ENCODE data around the gene FTHL17.

The FTHL17 gene

GRCh38 chrX:31071725-31072124 lies at the start of gene FTHL17:
Gene FTHL17 (minus strand): TSS chrX:31072041. CDS start chrX:31071953, 88 bp downstream.
- no peak for DNase-seq

DNA sequence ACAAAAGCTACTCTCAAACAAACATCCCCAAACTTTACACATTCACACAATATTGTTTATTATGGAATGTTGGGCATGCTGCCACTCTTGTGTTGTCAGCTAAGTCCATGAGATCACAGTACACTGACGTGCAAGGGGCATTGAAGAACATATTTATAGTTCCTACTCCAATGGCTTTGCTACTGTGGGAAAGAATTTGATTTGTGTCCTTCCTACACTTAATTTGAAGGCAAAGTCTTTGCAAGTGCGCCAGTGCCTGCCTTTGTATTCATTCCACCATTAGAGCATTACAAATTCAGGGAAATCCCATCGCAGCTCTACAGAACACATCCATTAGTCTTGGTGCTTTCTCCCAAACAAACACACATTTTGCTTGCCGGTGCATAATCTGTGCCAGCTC lies 45.4 kb upstream of the FTHL17 start:
- DNase-seq: no peak

DNA sequence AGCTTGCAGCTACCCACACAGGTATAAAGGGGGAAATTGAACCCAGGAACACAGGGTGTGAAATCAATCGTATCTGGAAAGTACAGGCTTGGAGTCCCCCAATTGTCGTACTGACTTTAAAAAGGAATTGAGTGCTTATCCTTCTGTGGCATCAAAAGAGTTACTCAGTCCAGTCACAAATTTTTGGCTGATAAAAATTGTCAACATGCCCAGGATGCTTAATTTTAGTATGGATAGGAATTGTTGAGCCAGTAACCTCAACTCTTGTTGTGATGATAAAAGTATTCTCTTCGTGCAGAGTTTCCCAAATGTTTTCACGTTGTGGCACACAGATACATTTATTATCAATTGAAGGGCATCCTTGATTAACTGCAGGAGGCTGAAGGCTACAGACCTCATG lies 43.6 kb upstream of the FTHL17 start:
- no peak for DNase-seq

- no peak for DNase-seq
These were observed 43.0 kb upstream of the FTHL17 start for GRCh38 chrX:31114858-31115257.

- DNase-seq: no peak
These were observed 40.6 kb upstream of the FTHL17 start for GRCh38 chrX:31112226-31112999.

GRCh38 chrX:31110657-31111056 lies 38.8 kb upstream of the FTHL17 start:
- no peak for DNase-seq

GRCh38 chrX:31099536-31100090 lies 27.8 kb upstream of the FTHL17 start:
- DNase-seq: peak; percentile 0 to 20

DNA sequence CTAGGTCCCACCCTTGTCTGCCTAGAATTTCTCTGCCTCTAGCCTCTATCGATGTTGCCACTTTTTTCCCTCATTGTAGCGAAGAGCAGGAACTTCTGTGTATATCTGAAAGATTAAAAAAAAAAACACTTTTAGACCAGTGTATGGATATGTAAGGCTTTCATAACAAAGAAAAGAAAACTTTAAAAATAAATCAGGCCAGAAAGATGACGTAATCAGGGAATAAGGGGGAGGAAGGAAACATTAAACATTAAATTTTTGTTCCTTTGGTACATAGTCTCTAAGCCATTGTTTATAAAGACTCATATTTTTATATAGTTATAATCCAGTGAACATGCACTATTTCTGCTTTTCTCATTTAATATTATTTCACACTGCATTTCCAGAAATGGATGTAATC lies 26.2 kb upstream of the FTHL17 start:
- DNase-seq: no peak

- no peak for DNase-seq
These were observed 21.8 kb upstream of the FTHL17 start for GRCh38 chrX:31093639-31093975.

DNA sequence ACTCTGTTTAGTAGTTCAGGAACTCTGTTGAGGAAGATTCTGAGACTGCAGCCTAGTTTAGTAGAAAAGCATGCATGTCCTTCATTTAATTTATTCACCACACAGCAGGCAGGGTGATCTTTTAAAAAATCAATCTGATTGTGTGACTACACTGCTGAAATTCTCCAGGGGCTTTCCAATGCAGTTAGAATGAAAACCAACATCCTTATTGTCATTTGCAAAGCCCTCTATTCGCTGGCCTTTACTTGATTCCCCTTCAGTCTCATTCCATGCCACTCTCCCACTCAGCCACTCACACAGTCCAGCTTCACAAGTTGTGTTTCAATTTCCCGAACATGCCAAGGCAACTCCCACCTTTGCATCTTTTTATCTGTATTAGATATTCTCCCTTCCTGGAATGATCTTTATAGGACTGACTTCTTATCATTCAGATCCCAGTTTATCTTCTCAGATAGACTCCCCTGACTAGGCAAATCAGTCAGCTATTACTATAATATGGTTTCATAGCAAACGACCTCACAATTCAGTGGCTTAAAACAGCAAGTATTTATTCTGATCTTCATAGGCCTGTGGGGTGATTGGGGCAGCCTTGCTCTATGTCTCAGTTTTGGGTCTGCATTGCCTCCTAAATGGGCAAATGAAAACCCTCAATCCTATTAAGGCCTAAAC lies 21.3 kb upstream of the FTHL17 start:
- no peak for DNase-seq

- no peak for DNase-seq
These were observed 20.6 kb upstream of the FTHL17 start for GRCh38 chrX:31092476-31092875.

DNA sequence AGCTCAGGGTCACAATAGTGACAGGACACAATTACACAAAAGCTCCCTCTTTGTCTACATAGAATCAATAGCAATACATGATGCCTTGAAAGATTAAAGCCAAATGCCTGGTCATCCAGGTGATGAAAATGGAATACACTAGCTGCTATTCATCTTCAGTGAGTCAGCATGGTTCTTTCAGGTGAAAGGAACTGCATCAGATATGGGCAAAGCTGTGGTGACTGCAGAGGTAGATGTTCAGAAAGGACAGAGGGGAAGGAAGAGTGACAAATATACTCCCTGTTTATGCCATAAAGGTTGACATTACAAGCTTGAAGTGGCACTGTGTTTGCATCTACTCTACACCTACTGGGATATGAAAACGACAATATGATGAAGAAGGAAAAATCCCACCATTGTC lies 20.0 kb upstream of the FTHL17 start:
- DNase-seq: no peak

GRCh38 chrX:31074522-31074921 lies 2.7 kb upstream of the FTHL17 start:
- no peak for DNase-seq

DNA sequence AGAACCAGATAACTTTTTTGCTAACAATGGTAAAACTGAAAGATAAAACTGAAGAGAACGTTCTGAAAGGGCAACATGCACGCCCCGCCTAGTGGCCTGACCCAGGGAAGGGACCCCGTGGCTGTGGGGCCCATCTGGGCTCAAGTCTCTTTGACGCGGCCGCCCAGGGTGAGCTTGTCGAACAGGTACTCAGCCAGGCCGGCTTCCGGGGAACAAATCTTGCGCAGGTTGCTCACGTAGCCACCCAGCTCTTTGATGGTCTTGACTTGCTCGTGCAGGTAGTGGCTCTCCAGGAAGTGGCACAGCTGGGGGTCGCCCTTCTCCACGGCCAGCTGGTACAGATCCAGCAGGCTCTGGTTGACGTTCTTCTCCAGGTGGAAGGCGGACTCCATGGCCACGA lies 579 bp downstream of the FTHL17 start:
- DNase-seq: no peak

DNA sequence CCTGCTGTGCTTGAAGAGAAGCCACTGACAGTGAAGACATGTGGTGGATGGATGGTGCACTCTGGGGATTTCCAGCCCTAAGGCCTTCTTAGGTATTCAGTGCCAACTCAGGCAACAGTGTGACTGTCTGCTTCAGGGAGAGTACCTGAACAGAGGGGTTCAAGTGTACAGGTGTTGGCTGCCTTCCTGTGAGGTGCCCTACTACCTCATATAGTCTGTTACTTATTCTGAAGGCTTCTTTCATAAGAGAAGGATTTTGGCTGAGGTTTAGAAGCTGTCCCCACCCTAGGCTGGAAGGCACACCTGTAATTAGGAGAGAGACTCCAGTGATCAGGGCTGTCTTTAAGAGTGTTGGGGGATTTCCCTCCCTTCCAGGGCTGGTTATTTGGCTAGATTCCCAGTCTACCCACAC lies 1.8 kb downstream of the FTHL17 start:
- DNase-seq: no peak

DNA sequence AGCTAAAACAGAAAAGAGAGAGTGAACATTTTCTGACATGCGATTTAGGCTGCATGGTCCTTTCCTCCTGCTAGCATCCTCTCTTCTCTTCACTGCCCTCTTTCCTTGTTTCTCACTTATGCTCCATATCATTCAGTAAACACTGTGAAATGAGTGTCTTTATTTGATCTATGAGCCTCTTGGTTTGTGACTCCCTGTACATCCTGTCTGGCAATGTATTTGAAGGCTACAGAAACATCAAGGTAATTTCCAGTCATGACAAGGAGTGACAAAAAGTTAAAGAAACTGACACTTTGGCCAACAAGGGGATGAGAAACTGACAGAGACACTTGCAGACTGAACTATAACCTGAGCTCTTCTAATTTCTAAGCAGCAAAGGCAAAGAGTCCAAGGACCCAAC lies 8.7 kb downstream of the FTHL17 start:
- no peak for DNase-seq

DNA sequence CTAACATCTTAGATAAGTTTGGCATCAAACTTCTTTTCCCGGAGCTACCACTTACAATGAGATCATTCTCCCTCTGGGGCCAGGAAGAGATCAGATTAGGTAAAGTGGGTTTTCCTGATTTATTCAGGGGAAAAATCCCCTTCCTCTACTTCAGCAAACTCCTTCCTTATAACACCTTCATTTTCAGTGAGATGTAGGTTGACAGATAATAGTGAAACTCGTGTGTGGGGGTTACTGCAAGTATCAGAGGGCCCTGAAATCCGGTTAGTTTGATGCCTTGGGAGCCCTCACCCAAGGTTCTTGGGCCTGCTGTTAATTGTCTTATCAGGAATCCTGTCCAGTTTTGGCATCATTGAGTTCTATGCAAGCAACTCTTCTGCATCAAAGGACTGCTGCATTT lies 10.8 kb downstream of the FTHL17 start:
- DNase-seq: no peak

DNA sequence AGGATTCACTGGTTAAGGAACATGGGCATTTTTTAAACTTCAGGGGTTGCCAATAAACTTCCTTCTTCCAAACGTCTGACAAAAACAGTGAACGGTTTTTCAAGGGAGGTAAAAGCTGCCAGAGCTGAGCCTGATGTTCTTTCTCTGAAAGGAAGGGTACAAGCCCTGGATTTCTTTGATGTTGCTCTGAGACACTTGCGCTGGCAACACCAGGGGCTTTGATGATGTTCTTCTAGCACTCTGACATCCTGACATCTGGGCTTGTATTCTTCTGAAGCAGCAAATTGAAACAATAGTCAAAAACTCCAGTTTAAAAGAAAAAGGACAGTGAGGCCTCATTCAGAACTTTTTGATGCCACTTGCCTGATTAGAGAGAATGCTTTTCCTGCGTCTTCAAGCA lies 11.8 kb downstream of the FTHL17 start:
- DNase-seq: no peak

GRCh38 chrX:31058284-31058683 lies 13.6 kb downstream of the FTHL17 start:
- no peak for DNase-seq

GRCh38 chrX:31057691-31058090 lies 14.2 kb downstream of the FTHL17 start:
- DNase-seq: peak in 1 of 2 donors; percentile 3

- DNase-seq: no peak
These were observed 14.6 kb downstream of the FTHL17 start for GRCh38 chrX:31057291-31057690.

- no peak for DNase-seq
These were observed 18.2 kb downstream of the FTHL17 start for GRCh38 chrX:31053621-31054020.

GRCh38 chrX:31039327-31039711 lies 32.5 kb downstream of the FTHL17 start:
- no peak for DNase-seq

DNA sequence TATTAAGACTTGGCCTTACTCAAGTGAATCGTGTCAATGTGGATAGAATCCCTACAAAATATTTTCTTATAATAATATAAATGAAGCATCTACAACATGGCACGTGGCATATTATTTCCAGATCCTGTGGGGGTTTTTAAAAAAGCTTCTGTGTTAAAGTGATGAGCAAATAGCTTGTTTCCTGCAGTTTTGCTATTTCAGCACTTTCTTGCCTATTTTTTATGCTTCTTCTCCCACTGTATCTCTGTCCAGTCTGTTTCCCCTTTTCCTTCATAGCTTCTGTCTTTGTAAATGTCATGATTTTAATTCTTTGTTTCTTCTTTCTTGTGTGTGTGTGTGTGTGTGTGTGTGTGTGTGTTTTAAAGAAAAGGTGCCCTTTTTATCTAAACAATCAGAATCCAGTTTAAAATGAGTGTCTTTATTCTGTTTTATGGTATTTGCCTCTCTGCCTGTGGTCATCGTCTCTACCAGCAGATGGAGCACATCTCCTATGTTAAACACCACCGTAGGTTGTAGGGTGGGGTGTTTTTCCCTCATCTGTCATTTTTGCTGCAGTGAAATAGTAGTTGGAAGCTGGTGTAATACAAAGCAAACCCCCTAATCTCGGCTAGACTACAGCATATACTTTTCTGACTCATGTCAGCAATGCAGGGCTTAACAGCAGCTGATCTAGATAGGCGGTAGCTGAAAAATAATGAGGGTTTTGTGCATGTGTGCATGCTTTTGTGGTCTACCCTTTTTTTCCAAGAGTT lies 33.1 kb downstream of the FTHL17 start:
- DNase-seq: peak in 1 of 2 donors; percentile 26
